ENCODE measurements around the gene EPS8L3. TPM values are rescaled to one million over a fixed set of nuclear protein-coding genes. Genes with fewer than 3 reads are reported as not detected.

The EPS8L3 gene
- total RNA-seq, 4 donors from 2014 or later: not detected

- Histone ChIP-seq H3K9me3 (no peaks in the 10 kb centered on the region), H3K4me1 (peaks cover 29% of the 10 kb centered on the region), H3K27me3 (no peaks in the 10 kb centered on the region), H3K4me3 (no peak overlapping the region), H3K27ac (no peak overlapping the region), H3K36me3 (no peaks in the 10 kb centered on the region)
- WGBS: 74% methylated on average over 8 of the region's 9 CpGs
- DNase-seq (ENCODE audit: low spot score in 2 of 2): peak in 1 of 2 donors; percentile 40
- no peak for TF ChIP-seq POLR2A (IDR thresholded peaks at IDR 0.05)
- no peak for TF ChIP-seq EP300 (IDR thresholded peaks at IDR 0.05)
- no peak for TF ChIP-seq CTCF (IDR thresholded peaks at IDR 0.05)
- TF ChIP-seq POLR2AphosphoS5 (IDR thresholded peaks at IDR 0.05): no peak
Observed at GRCh38 chr1:109807402-109807801, 43.7 kb upstream of the EPS8L3 start.

GRCh38 chr1:109806733-109807400 is 43.1 kb upstream of the EPS8L3 start:
- 77% methylated on average over 5 of the region's 6 CpGs for WGBS

GRCh38 chr1:109805486-109806165 is 41.9 kb upstream of the EPS8L3 start:
- H3K4me3 ChIP-seq: no peak overlapping the region
- H3K4me1 ChIP-seq: peaks cover 29% of the 10 kb centered on the region
- no peak overlapping the region for H3K27ac ChIP-seq
- H3K27me3 ChIP-seq: no peaks in the 10 kb centered on the region
- no peaks in the 10 kb centered on the region for H3K36me3 ChIP-seq
- TF ChIP-seq EP300 (IDR thresholded peaks at IDR 0.05) (no peak), POLR2A (IDR thresholded peaks at IDR 0.05) (no peak), CTCF (IDR thresholded peaks at IDR 0.05) (no peak), POLR2AphosphoS5 (IDR thresholded peaks at IDR 0.05) (no peak)
- H3K9me3 ChIP-seq: no peaks in the 10 kb centered on the region
- peak in 1 of 2 donors; percentile 29 for DNase-seq (ENCODE audit: low spot score in 2 of 2)
- 82% methylated on average over 6 of the region's 8 CpGs for WGBS

More at GRCh38 chr1:109806733-109807400, 43.1 kb upstream of the EPS8L3 start:
- Histone ChIP-seq H3K4me1 (peaks cover 29% of the 10 kb centered on the region), H3K4me3 (no peak overlapping the region), H3K27ac (no peak overlapping the region), H3K27me3 (no peaks in the 10 kb centered on the region), H3K9me3 (no peaks in the 10 kb centered on the region), H3K36me3 (no peaks in the 10 kb centered on the region)
- DNase-seq (ENCODE audit: low spot score in 2 of 2): peak in 1 of 2 donors; percentile 55
- no peak for TF ChIP-seq EP300 (IDR thresholded peaks at IDR 0.05)
- TF ChIP-seq POLR2AphosphoS5 (IDR thresholded peaks at IDR 0.05): no peak
- no peak for TF ChIP-seq CTCF (IDR thresholded peaks at IDR 0.05)
- TF ChIP-seq POLR2A (IDR thresholded peaks at IDR 0.05): no peak

GRCh38 chr1:109804660-109805059 is 40.9 kb upstream of the EPS8L3 start:
- H3K36me3 ChIP-seq: no peaks in the 10 kb centered on the region
- 93% methylated on average over 4 of the region's 4 CpGs for WGBS
- H3K27ac ChIP-seq: no peak overlapping the region
- H3K4me3 ChIP-seq: no peak overlapping the region
- peaks cover 29% of the 10 kb centered on the region for H3K4me1 ChIP-seq
- no peak for TF ChIP-seq CTCF (IDR thresholded peaks at IDR 0.05)
- H3K27me3 ChIP-seq: no peaks in the 10 kb centered on the region
- DNase-seq (ENCODE audit: low spot score in 2 of 2): peak in 1 of 2 donors; percentile 9
- no peaks in the 10 kb centered on the region for H3K9me3 ChIP-seq

GRCh38 chr1:109803901-109804331 is 40.2 kb upstream of the EPS8L3 start:
- peak; percentile 59 to 73 for DNase-seq (ENCODE audit: low spot score in 2 of 2)
- H3K36me3 ChIP-seq: no peaks in the 10 kb centered on the region
- WGBS: 85% methylated on average over 10 of the region's 10 CpGs
- H3K27ac ChIP-seq: no peak overlapping the region
- H3K4me3 ChIP-seq: no peak overlapping the region
- no peaks in the 10 kb centered on the region for H3K27me3 ChIP-seq
- H3K9me3 ChIP-seq: no peaks in the 10 kb centered on the region
- H3K4me1 ChIP-seq: peaks cover 29% of the 10 kb centered on the region
- no peak for TF ChIP-seq CTCF (IDR thresholded peaks at IDR 0.05)
- TF ChIP-seq POLR2AphosphoS5 (IDR thresholded peaks at IDR 0.05): no peak
- no peak for TF ChIP-seq EP300 (IDR thresholded peaks at IDR 0.05)
- TF ChIP-seq POLR2A (IDR thresholded peaks at IDR 0.05): no peak

Measured in suprapubic skin (tissue), 4 donors.